SU-DHL-6 (cell line): ENCODE measurements around the gene OOSP3.
"Not testable (repeated sequence)": the region's sequence is repeated elsewhere in the genome, so short reads cannot be mapped to it uniquely, and the experiment has no call there.

Source experiments
- H2AFZ ChIP-seq: fragments of 200-600 bp; sonication (generic); 2 replicates; pipeline ENCODE4 v1.6.1; 2014; ENCODE audit warnings: low read depth, mild to moderate bottlenecking, moderate library complexity, mixed read lengths, antibody characterized with exemption, low read length; ENCODE audit not compliant: severe bottlenecking
- H3F3A ChIP-seq: fragments of 200-600 bp; shearing (Covaris generic); 2 replicates; pipeline ENCODE4 v1.6.0; 2016; ENCODE audit warnings: antibody characterized with exemption, mild to moderate bottlenecking; ENCODE audit not compliant: insufficient read depth
- H3K27ac ChIP-seq: fragments of 200-600 bp; sonication (generic); 2 replicates; pipeline ENCODE4 v1.5.1; 2016; ENCODE audit warnings: low read depth, mild to moderate bottlenecking, low read length, moderate library complexity, mixed read lengths
- H3K27me3 ChIP-seq: fragments of 200-600 bp; sonication (generic), shearing (Covaris generic); 2 replicates; pipeline ENCODE4 v1.6.0; 2014; ENCODE audit warnings: mild to moderate bottlenecking, low read length
- H3K36me3 ChIP-seq: fragments of 200-600 bp; sonication (generic); 2 replicates; pipeline ENCODE4 v1.6.1; 2014; ENCODE audit warnings: mild to moderate bottlenecking, low read length, mixed read lengths
- H3K4me2 ChIP-seq: fragments of 300-600, 200-600 bp; shearing (Covaris generic), sonication (generic); 2 replicates; pipeline ENCODE4 v1.6.0; 2014; ENCODE audit warnings: low read length, low read depth, mild to moderate bottlenecking; ENCODE audit not compliant: poor library complexity, severe bottlenecking
- H3K4me3 ChIP-seq: fragments of 200-600 bp; sonication (generic); 2 replicates; pipeline ENCODE4 v1.5.1; 2014; ENCODE audit warnings: antibody characterized with exemption, low read length, mild to moderate bottlenecking, mixed read lengths; ENCODE audit not compliant: insufficient read depth, poor library complexity, severe bottlenecking
- H3K79me2 ChIP-seq: fragments of 200-600 bp; sonication (generic); 2 replicates; pipeline ENCODE4 v1.6.1; 2014; ENCODE audit warnings: mild to moderate bottlenecking, low read length, moderate library complexity; ENCODE audit not compliant: insufficient read depth
- H3K9ac ChIP-seq: fragments of 200-600 bp; sonication (generic); 2 replicates; pipeline ENCODE4 v1.7.0; 2014; ENCODE audit warnings: mild to moderate bottlenecking, low read length
- H3K9me2 ChIP-seq: fragments of 200-600 bp; sonication (generic); replicated peaks from 2 replicates; pipeline ENCODE4 v1.6.1; 2014; ENCODE audit warnings: low read length; ENCODE audit not compliant: insufficient read depth
- H3K9me3 ChIP-seq: fragments of 200-600 bp; sonication (generic); 2 replicates; pipeline ENCODE4 v1.6.1; 2014; ENCODE audit warnings: low read length, mixed read lengths; ENCODE audit not compliant: insufficient read depth
- H4K20me1 ChIP-seq: fragments of 200-600 bp; sonication (generic); 2 replicates; pipeline ENCODE4 v1.6.1; 2014; ENCODE audit warnings: low read depth, mild to moderate bottlenecking, antibody characterized with exemption, low read length, moderate library complexity, mixed read lengths
- EZH2phosphoT487 ChIP-seq: fragments of 200-600 bp; sonication (generic), shearing (Covaris generic); conservative IDR thresholded peaks from 2 replicates; pipeline ENCODE4 v1.6.1; 2018; ENCODE audit warnings: mild to moderate bottlenecking, antibody characterized with exemption, low read length, moderate library complexity, mixed read lengths
- TF ChIP-seq, protein P1 (sequence below): fragments of 200-600 bp; sonication (generic); IDR thresholded peaks from one replicate; pipeline ENCODE4 v1.5.1; 2017; ENCODE audit warnings: antibody characterized with exemption, mild to moderate bottlenecking, low read length, moderate library complexity; ENCODE audit not compliant: insufficient read depth, poor library complexity, severe bottlenecking

OOSP3 gene

GRCh38 chr11:59845399-59845798 lies 33.2 kb upstream of the OOSP3 start, which contains the start of gene CBLIF:
CBLIF (minus strand) TSS chr11:59845499; CDS start chr11:59845453, 46 bp downstream.
- Histone ChIP-seq H3K4me2 (no peak within 1 kb of the TSS), H3F3A (no peaks in the 10 kb centered on the region), H3K9me2 (no peaks in the 10 kb centered on the region), H3K9ac (no peak within 1 kb of the TSS), H4K20me1 (no peaks in the 10 kb centered on the region), H3K27me3 (no peaks in the 10 kb centered on the region), H3K27ac (no peak within 1 kb of the TSS), H2AFZ (no peak within 1 kb of the TSS), H3K4me3 (no peak within 1 kb of the TSS), H3K79me2 (no peaks in the 10 kb centered on the region), H3K9me3 (no peaks in the 10 kb centered on the region), H3K36me3 (no peaks in the 10 kb centered on the region)
- TF ChIP-seq EZH2phosphoT487, result no peak
- TF ChIP-seq, protein P1, sequence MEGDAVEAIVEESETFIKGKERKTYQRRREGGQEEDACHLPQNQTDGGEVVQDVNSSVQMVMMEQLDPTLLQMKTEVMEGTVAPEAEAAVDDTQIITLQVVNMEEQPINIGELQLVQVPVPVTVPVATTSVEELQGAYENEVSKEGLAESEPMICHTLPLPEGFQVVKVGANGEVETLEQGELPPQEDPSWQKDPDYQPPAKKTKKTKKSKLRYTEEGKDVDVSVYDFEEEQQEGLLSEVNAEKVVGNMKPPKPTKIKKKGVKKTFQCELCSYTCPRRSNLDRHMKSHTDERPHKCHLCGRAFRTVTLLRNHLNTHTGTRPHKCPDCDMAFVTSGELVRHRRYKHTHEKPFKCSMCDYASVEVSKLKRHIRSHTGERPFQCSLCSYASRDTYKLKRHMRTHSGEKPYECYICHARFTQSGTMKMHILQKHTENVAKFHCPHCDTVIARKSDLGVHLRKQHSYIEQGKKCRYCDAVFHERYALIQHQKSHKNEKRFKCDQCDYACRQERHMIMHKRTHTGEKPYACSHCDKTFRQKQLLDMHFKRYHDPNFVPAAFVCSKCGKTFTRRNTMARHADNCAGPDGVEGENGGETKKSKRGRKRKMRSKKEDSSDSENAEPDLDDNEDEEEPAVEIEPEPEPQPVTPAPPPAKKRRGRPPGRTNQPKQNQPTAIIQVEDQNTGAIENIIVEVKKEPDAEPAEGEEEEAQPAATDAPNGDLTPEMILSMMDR, result no peak

- H3K9me3 ChIP-seq, result no peaks in the 10 kb centered on the region
- no peaks in the 10 kb centered on the region for H3K9me2 ChIP-seq
- H3K4me2 ChIP-seq, result no peak overlapping the region
- H3K4me3 ChIP-seq, result no peak overlapping the region
- no peak overlapping the region for H3K9ac ChIP-seq
- H4K20me1 ChIP-seq, result no peaks in the 10 kb centered on the region
- no peaks in the 10 kb centered on the region for H3K79me2 ChIP-seq
- no peaks in the 10 kb centered on the region for H3F3A ChIP-seq
- H2AFZ ChIP-seq, result no peak overlapping the region
- H3K36me3 ChIP-seq, result no peaks in the 10 kb centered on the region
- H3K27ac ChIP-seq, result no peak overlapping the region
- TF ChIP-seq, protein P1, result no peak
- no peak for TF ChIP-seq EZH2phosphoT487
- no peaks in the 10 kb centered on the region for H3K27me3 ChIP-seq
Observed at GRCh38 chr11:59846556-59846955, 32.0 kb upstream of the OOSP3 start.

- H4K20me1 ChIP-seq, result no peaks in the 10 kb centered on the region
- H3F3A ChIP-seq, result no peaks in the 10 kb centered on the region
- no peak overlapping the region for H2AFZ ChIP-seq
Observed at GRCh38 chr11:59847626-59848025, 31.0 kb upstream of the OOSP3 start.

DNA sequence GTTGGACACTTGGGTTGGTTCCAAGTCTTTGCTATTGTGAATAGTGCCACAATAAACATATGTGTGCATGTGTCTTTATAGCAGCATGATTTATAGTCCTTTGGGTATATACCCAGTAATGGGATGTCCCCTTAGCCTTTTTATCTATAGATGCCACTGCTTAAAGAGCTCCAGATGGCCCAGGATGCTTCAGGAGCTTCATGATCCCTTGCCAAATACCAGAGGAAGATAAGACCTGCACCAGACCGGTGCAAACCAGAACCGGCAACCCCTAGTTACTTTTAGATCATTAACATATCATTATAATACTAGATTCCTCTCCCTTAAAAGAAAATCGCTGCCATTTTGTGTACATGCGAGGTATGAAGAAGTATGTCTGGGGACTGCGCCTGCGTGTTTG lies 30.1 kb upstream of the OOSP3 start:
- not testable (repeated sequence) for H3K4me3 ChIP-seq, H4K20me1 ChIP-seq, H3K9me2 ChIP-seq, H3K9me3 ChIP-seq, H3K27ac ChIP-seq, H3K4me2 ChIP-seq, H3F3A ChIP-seq, H2AFZ ChIP-seq, H3K27me3 ChIP-seq, H3K9ac ChIP-seq, H3K79me2 ChIP-seq, H3K36me3 ChIP-seq

More at GRCh38 chr11:59847626-59848025, 31.0 kb upstream of the OOSP3 start:
- TF ChIP-seq, protein P1, result no peak
- TF ChIP-seq EZH2phosphoT487, result no peak
- no peaks in the 10 kb centered on the region for H3K36me3 ChIP-seq
- no peak overlapping the region for H3K27ac ChIP-seq
- no peak overlapping the region for H3K9ac ChIP-seq
- no peaks in the 10 kb centered on the region for H3K9me2 ChIP-seq
- H3K27me3 ChIP-seq, result no peaks in the 10 kb centered on the region
- H3K9me3 ChIP-seq, result no peaks in the 10 kb centered on the region
- no peak overlapping the region for H3K4me2 ChIP-seq
- no peaks in the 10 kb centered on the region for H3K79me2 ChIP-seq
- H3K4me3 ChIP-seq, result no peak overlapping the region
